Keratinocyte (primary cell): ENCODE measurements around the gene NRSN2. TPM values are rescaled to one million over a fixed set of nuclear protein-coding genes. Genes with fewer than 3 reads are reported as not detected.

Experiments used
- DNase-seq: peaks from one replicate; pipeline ENCODE4 v3.0.0-alpha.2; 2011; ENCODE audit warnings: low read depth, missing footprints, low spot score
- FAIRE-seq: peaks from 2 replicates; lab custom pipeline; 2011; peaks lifted over from hg19 to GRCh38; lab: Jason Lieb, UNC
- H2AFZ ChIP-seq: 2 replicates; pipeline ENCODE4 v1.6.0; 2012; ENCODE audit warnings: low read length, control low read depth, inconsistent platforms; ENCODE audit not compliant: control insufficient read depth
- H3K27ac ChIP-seq: 2 replicates; pipeline ENCODE4 v1.5.1; 2011; ENCODE audit warnings: low read length; ENCODE audit not compliant: control insufficient read depth, insufficient read depth
- H3K27me3 ChIP-seq: 3 replicates; pipeline ENCODE4 v1.6.0; 2011; ENCODE audit warnings: low read length; ENCODE audit not compliant: control insufficient read depth, insufficient read depth; ENCODE audit errors: extremely low read depth
- H3K36me3 ChIP-seq, 2 experiments: 2 replicates in 1 of 2; 3 replicates in 1 of 2; pipeline ENCODE4 v1.5.1; 2011; ENCODE audit warnings: low read length in 2 of 2, mild to moderate bottlenecking in 1 of 2; ENCODE audit not compliant: control insufficient read depth in 2 of 2, insufficient read depth in 2 of 2; ENCODE audit errors: extremely low read depth in 1 of 2
- H3K4me1 ChIP-seq: 3 replicates; pipeline ENCODE4 v1.5.1; 2011; ENCODE audit warnings: low read length; ENCODE audit not compliant: control insufficient read depth, insufficient read depth; ENCODE audit errors: extremely low read depth
- H3K4me2 ChIP-seq: 3 replicates; pipeline ENCODE4 v1.6.0; 2011; ENCODE audit warnings: low read depth, low read length; ENCODE audit not compliant: control insufficient read depth, insufficient read depth; ENCODE audit errors: extremely low read depth
- H3K4me3 ChIP-seq, 3 experiments: fragments of 200-600 bp in 1 of 3; sonication (generic) in 1 of 3; 2 replicates in 2 of 3; 3 replicates in 1 of 3; pipeline ENCODE4 v1.5.1; 2011 to 2016; ENCODE audit warnings: low read length in 3 of 3, mild to moderate bottlenecking in 3 of 3, control low read depth in 2 of 3, inconsistent platforms in 1 of 3, low read depth in 1 of 3, mixed read lengths in 1 of 3, mixed run types in 1 of 3, moderate library complexity in 1 of 3; ENCODE audit not compliant: control insufficient read depth in 2 of 3, insufficient read depth in 2 of 3; ENCODE audit errors: extremely low read depth in 1 of 3
- H3K79me2 ChIP-seq: 2 replicates; pipeline ENCODE4 v1.6.0; 2012; ENCODE audit warnings: low read length; ENCODE audit not compliant: control insufficient read depth, insufficient read depth
- H3K9ac ChIP-seq: 3 replicates; pipeline ENCODE4 v1.6.0; 2011; ENCODE audit warnings: low read length; ENCODE audit not compliant: control insufficient read depth, insufficient read depth; ENCODE audit errors: extremely low read depth
- H3K9me1 ChIP-seq: 3 replicates; pipeline ENCODE4 v1.6.0; 2011; ENCODE audit warnings: low read length; ENCODE audit not compliant: control insufficient read depth, insufficient read depth; ENCODE audit errors: extremely low read depth
- H3K9me3 ChIP-seq: 2 replicates; pipeline ENCODE4 v1.5.1; 2012; ENCODE audit warnings: low read depth, low read length; ENCODE audit not compliant: control insufficient read depth
- H4K20me1 ChIP-seq: 3 replicates; pipeline ENCODE4 v1.6.0; 2011; ENCODE audit warnings: low read length; ENCODE audit not compliant: control insufficient read depth, insufficient read depth; ENCODE audit errors: extremely low read depth
- CTCF ChIP-seq, 3 experiments: IDR thresholded peaks in 1 of 3; conservative IDR thresholded peaks in 1 of 3; optimal IDR thresholded peaks in 1 of 3; 2 replicates in 2 of 3; 3 replicates in 1 of 3; pipeline versions ENCODE3 to v1.5.1; 2011; ENCODE audit warnings: low read length in 3 of 3, mild to moderate bottlenecking in 3 of 3, moderate library complexity in 2 of 3, control low read depth in 1 of 3, inconsistent platforms in 1 of 3; ENCODE audit not compliant: insufficient read depth in 2 of 3; ENCODE audit errors: extremely low read depth in 1 of 3
- EZH2 ChIP-seq: IDR thresholded peaks from one replicate; pipeline ENCODE4 v1.6.1; 2012; ENCODE audit warnings: inconsistent platforms, mild to moderate bottlenecking, low read length, moderate library complexity
- dilution Hi-C: fragments of 300-500 bp; cut with MboI; formaldehyde crosslinking; loops from one replicate; pipeline ENCODE4 v1.7.0; 2020; ENCODE audit warnings: low sequenced_read_pairs; ENCODE audit not compliant: extremely low pct_ligation_motif_present
- polyA plus RNA-seq, 5 experiments: library from polyadenylated mRNA; depleted of rRNA in 3 of 5; stranded (reverse) in 3 of 5; stranded (forward) in 1 of 5; unstranded in 1 of 5; fragments of >200 nt; gene quantifications; 1 replicate in 1 of 5; 2 replicates in 3 of 5; 3 replicates in 1 of 5; pipeline versions ENCODE4 v1.2.1 to v1.2.3, GENCODE V29; 2011 to 2012; ENCODE audit warnings: missing spikeins in 2 of 5, low read depth in 1 of 5, low replicate concordance in 1 of 5

Gene NRSN2
- polyA plus RNA-seq, 1 donor (not counting 4 experiments of a cell fraction or from before 2014, with no cell fraction given), result 10.4 TPM

GRCh38 chr20:328975-329695 is 17.8 kb upstream of the NRSN2 start:
- FAIRE-seq, result no peak
- Histone ChIP-seq H3K27ac (no peak overlapping the region), H3K9ac (no peak overlapping the region), H3K27me3 (no peaks in the 10 kb centered on the region), H3K79me2 (no peaks in the 10 kb centered on the region), H2AFZ (no peak overlapping the region), H3K4me2 (no peak overlapping the region), H3K9me1 (no peaks in the 10 kb centered on the region), H3K36me3 (peaks cover 0 to 2% of the 10 kb centered on the region in 2 experiments), H3K4me1 (peaks cover 9% of the 10 kb centered on the region), H3K4me3 (no peak overlapping the region), H4K20me1 (peaks cover 3% of the 10 kb centered on the region), H3K9me3 (no peaks in the 10 kb centered on the region)
- dilution Hi-C loops, result loop anchor here (10.0 kb wide), 1 partner anchor 84 kb away; no protein-coding TSS in a partner anchor
- TF ChIP-seq CTCF (optimal IDR thresholded peaks at IDR 0.05 in 1 of 3, IDR thresholded peaks at IDR 0.05 in 1 of 3, conservative IDR thresholded peaks at IDR 0.05 in 1 of 3; ENCODE audit: extremely low read depth in 1 of 3, insufficient read depth in 2 of 3, low read length in 3 of 3) (no peak), EZH2 (no peak)
- DNase-seq, result no peak

GRCh38 chr20:329851-330232 is 17.1 kb upstream of the NRSN2 start:
- FAIRE-seq (no peak), DNase-seq (no peak)
- H4K20me1 ChIP-seq, result peaks cover 3% of the 10 kb centered on the region
- no peaks in the 10 kb centered on the region for H3K9me1 ChIP-seq
- no peaks in the 10 kb centered on the region for H3K9me3 ChIP-seq
- H3K4me1 ChIP-seq, result peaks cover 9% of the 10 kb centered on the region
- H3K9ac ChIP-seq, result no peak overlapping the region
- TF ChIP-seq EZH2 (no peak), CTCF (optimal IDR thresholded peaks at IDR 0.05 in 1 of 3, IDR thresholded peaks at IDR 0.05 in 1 of 3, conservative IDR thresholded peaks at IDR 0.05 in 1 of 3; ENCODE audit: extremely low read depth in 1 of 3, insufficient read depth in 2 of 3, low read length in 3 of 3) (no peak)
- H3K4me2 ChIP-seq, result no peak overlapping the region
- H3K79me2 ChIP-seq, result no peaks in the 10 kb centered on the region
- peaks cover 0 to 2% of the 10 kb centered on the region in 2 experiments for H3K36me3 ChIP-seq
- no peaks in the 10 kb centered on the region for H3K27me3 ChIP-seq
- dilution Hi-C loops, result loop anchor here (10.0 kb wide), 1 partner anchor 85 kb away; no protein-coding TSS in a partner anchor
- H3K4me3 ChIP-seq, result no peak overlapping the region
- no peak overlapping the region for H3K27ac ChIP-seq
- H2AFZ ChIP-seq, result no peak overlapping the region
